Measurements from ENCODE around the gene TRPM4.
A peak's percentile ranks its signal among the peaks of the same experiment; 100 is the strongest.
"Not testable (repeated sequence)": the region's sequence is repeated elsewhere in the genome, so short reads cannot be mapped to it uniquely, and the experiment has no call there.

The TRPM4 gene

DNA sequence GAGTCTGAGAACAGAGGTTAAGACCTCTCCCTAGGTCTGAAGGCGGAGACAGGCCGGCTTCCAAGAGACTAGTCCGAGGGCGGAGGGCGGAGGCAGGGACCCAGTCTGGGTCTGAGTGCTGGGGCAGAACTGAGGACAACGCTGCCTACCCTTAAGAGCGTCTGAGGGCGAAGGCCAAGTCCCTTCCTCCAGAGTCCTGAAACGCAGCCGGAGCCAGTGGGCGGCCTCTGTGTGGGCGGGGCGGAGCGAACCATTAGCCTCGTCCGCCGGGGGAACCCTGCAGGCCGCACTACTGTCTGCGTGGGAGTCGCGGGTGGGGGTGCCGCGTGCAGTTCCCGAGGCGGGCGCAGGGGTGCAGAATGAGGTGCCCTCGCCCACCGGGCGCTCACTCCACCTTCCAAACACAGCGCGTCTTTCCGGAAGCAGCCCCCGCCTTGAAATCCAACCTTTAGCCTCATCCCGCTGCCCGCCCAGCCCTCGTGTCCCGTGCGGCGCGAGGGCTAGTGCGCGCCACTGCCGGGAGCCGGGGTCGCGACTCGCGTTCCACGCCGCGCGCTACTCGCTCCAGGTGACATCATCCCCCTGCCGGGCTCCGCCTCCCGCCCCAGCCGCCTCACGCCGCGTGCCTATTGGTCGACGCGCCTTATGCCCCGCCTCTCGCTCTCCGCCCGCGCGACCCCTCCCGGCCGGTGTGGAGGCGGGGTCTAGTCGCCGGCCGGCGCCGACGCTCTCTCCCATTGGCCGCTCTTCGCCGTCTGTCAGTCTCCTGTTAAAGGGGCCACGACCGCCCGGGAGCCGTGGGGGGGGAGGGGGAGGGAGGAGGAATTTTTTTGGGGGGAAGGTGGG is 38.8 kb upstream of the TRPM4 start, which contains the start of gene C19orf73:
TSS of gene C19orf73 (minus strand) at position 579 of the 846 bp plus-strand sequence. CDS start at position 458, 121 bp downstream.
- TF ChIP-seq, protein P1, sequence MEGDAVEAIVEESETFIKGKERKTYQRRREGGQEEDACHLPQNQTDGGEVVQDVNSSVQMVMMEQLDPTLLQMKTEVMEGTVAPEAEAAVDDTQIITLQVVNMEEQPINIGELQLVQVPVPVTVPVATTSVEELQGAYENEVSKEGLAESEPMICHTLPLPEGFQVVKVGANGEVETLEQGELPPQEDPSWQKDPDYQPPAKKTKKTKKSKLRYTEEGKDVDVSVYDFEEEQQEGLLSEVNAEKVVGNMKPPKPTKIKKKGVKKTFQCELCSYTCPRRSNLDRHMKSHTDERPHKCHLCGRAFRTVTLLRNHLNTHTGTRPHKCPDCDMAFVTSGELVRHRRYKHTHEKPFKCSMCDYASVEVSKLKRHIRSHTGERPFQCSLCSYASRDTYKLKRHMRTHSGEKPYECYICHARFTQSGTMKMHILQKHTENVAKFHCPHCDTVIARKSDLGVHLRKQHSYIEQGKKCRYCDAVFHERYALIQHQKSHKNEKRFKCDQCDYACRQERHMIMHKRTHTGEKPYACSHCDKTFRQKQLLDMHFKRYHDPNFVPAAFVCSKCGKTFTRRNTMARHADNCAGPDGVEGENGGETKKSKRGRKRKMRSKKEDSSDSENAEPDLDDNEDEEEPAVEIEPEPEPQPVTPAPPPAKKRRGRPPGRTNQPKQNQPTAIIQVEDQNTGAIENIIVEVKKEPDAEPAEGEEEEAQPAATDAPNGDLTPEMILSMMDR (IDR thresholded peaks at IDR 0.05; ENCODE audit: insufficient read depth, low read length, poor library complexity, severe bottlenecking) = no peak
- H3K27me3 ChIP-seq (replicated peaks; ENCODE audit: control insufficient read depth, insufficient read depth, low read length) = no peaks in the 10 kb centered on the region; the same call in 1 of the 2 replicates
- peak; percentile 97 for DNase-seq (ENCODE audit: extremely low read depth, insufficient read length)

DNA sequence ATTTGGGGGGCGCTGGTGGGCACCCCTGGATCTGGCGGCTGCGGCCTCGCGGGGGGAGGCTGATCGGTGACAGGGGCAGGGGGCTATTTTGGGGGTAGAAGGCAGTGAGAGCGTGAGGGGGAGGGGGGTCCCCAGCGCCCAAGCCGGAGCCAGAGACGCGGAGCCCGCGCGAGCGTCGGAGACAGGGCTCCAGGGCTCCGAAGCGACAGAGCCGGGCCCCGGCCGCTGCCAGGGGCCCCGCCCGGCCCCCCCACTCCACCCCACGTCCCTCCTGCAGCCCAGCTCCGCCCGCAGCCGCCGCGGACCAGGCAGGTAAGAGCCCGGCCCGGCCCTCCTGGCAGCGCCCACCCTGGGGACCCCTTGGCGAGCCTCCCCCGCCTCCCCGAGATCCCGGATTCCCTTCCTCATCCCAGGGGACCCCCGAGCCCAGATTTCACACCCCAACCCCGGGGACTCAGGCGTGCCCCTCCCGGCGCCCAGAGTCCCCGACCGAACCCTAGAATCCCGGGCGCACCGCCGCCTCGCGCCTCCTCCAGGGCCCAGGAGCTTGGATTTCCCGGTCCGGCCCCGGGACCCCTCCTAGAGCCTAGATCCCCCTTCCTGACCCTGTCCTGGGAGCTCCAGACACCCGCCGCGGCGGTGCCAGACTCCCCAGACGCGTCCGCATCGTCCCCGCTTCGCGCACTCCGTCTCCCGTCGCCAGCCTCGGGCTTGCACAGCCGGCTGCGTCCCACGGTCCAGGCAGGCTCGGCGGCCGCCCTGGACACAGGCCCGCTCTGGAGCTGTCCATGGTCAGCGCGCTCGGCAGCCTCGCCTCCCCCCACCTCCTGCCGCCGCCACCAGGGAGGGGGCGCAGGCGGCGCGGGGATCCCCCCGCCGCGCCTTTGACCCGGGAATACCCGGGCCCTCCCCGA is 37.9 kb upstream of the TRPM4 start, which contains the start of gene PPFIA3:
TSS of gene PPFIA3 (plus strand) at position 134 of the 914 bp plus-strand sequence. CDS start 8,330 bp downstream, outside the sequence.
- no peaks in the 10 kb centered on the region; the same call in 1 of the 2 replicates for H3K27me3 ChIP-seq (replicated peaks; ENCODE audit: control insufficient read depth, insufficient read depth, low read length)
- DNase-seq (ENCODE audit: extremely low read depth, insufficient read length) = no peak
- H3K36me3 ChIP-seq (ENCODE audit: control insufficient read depth, insufficient read depth, low read length) = no peaks in the 10 kb centered on the region
- TF ChIP-seq, protein P1 (IDR thresholded peaks at IDR 0.05; ENCODE audit: insufficient read depth, low read length, poor library complexity, severe bottlenecking) = no peak
- peak within 1 kb of the TSS; percentile 73 for H3K4me3 ChIP-seq (replicated peaks; ENCODE audit: low read depth, low read length)

More for the DNA sequence above, 38.8 kb upstream of the TRPM4 start, which contains the start of gene C19orf73:
- Histone ChIP-seq H3K4me3 (replicated peaks; ENCODE audit: low read depth, low read length) (peak within 1 kb of the TSS; percentile 73), H3K36me3 (ENCODE audit: control insufficient read depth, insufficient read depth, low read length) (no peaks in the 10 kb centered on the region)

DNA sequence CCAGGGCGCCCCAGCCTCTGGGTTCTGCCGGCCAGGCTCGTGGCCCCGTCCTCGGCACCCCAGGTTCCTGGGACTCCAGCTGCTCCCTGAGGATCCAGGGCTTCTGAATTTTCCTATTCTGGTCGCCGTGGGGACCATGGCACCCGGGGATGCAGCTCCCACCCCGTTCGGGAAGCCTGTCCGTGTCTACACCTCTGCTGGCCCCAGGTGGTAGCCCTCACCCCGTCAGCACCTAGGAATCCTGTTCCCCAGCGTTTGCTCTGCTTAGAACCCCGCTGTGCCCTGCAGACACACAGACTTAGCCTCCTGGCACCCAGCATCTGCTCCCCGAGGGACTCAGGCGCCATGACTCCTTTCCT is 37.3 kb upstream of the TRPM4 start:
- Histone ChIP-seq H3K27me3 (replicated peaks; ENCODE audit: control insufficient read depth, insufficient read depth, low read length) (no peaks in the 10 kb centered on the region; the same call in 1 of the 2 replicates), H3K4me3 (replicated peaks; ENCODE audit: low read depth, low read length) (no peak overlapping the region), H3K36me3 (ENCODE audit: control insufficient read depth, insufficient read depth, low read length) (no peaks in the 10 kb centered on the region)
- TF ChIP-seq, protein P1 (IDR thresholded peaks at IDR 0.05; ENCODE audit: insufficient read depth, low read length, poor library complexity, severe bottlenecking) = no peak
- DNase-seq (ENCODE audit: extremely low read depth, insufficient read length) = no peak

DNA sequence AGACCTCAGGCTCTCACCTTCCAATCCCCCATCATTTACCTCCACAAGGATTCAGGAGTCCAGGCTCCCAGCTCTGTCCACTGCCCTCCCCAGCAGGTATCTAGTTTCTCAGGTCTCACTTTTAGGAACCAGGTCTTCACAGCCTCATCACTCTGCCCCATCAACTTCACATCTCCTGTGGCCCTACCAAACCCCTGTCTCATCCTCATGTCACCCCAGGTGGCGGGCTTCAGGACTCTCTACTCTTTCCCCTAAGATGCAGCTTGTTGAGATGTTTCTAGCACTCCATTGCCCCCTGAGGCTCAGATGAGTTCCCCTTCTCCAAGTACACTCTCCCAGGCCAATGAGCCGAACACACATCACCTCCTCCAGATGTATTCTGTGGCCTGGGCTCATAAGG is 36.7 kb upstream of the TRPM4 start:
- H3K36me3 ChIP-seq (ENCODE audit: control insufficient read depth, insufficient read depth, low read length) = no peaks in the 10 kb centered on the region
- H3K27me3 ChIP-seq (replicated peaks; ENCODE audit: control insufficient read depth, insufficient read depth, low read length) = no peaks in the 10 kb centered on the region; the same call in 1 of the 2 replicates
- DNase-seq (ENCODE audit: extremely low read depth, insufficient read length) = no peak
- no peak overlapping the region for H3K4me3 ChIP-seq (replicated peaks; ENCODE audit: low read depth, low read length)
- TF ChIP-seq, protein P1 (IDR thresholded peaks at IDR 0.05; ENCODE audit: insufficient read depth, low read length, poor library complexity, severe bottlenecking) = no peak

DNA sequence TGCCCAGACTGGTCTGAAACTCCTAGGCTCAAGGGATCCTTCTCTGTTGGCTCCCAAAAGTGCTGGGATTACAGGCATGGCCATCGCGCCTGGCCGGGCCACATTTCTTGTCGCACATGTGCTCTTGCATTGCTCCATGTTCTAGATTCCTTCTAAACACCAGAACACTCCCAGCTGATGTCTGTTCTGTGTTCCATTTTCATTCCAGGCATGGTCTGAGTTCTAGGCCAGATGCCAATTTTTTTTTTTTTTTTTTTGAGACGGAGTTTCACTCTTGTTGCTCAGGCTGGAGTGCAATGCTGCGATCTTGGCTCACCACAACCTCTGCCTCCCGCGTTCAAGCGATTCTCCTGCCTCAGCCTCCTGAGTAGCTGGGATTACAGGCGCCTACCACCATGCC is 35.8 kb upstream of the TRPM4 start:
- H3K36me3 ChIP-seq (ENCODE audit: control insufficient read depth, insufficient read depth, low read length); DNase-seq (ENCODE audit: extremely low read depth, insufficient read length); H3K27me3 ChIP-seq (replicated peaks; ENCODE audit: control insufficient read depth, insufficient read depth, low read length); H3K4me3 ChIP-seq (replicated peaks; ENCODE audit: low read depth, low read length): not testable (repeated sequence)

DNA sequence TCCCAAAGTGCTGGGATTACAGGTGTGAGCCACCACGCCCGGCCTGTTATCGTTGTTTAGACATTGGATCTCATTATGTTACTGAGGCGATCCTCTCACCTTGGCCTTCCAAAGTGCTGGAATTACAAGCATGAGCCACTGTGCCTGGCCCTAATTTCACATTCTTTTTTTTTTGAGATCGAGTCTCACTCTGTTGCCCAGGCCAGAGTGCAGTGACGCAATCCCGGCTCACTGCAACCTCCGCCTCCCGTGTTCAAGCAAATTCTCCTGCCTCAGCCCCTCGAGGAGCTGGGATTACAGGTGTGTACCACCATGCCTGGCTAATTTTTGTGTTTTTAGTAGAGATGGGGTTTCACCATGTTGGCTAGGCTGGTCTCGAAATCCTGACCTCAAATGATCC is 34.3 kb upstream of the TRPM4 start:
- H3K4me3 ChIP-seq (replicated peaks; ENCODE audit: low read depth, low read length); H3K27me3 ChIP-seq (replicated peaks; ENCODE audit: control insufficient read depth, insufficient read depth, low read length); H3K36me3 ChIP-seq (ENCODE audit: control insufficient read depth, insufficient read depth, low read length); DNase-seq (ENCODE audit: extremely low read depth, insufficient read length): not testable (repeated sequence)

Data from GM06990 (cell line).